BE2C (cell line): Measurements from ENCODE around the gene CRKL.
"Not testable (repeated sequence)": the region's sequence is repeated elsewhere in the genome, so short reads cannot be mapped to it uniquely, and the experiment has no call there.

Experiments used
- DNase-seq: peaks from one replicate; pipeline ENCODE4 v3.0.0-alpha.2; 2020
- H3K27me3 ChIP-seq: fragments of 250-450 bp; sonication (Bioruptor Pico); 2 replicates; pipeline ENCODE4 v1.5.1; 2020; ENCODE audit warnings: mild to moderate bottlenecking
- H3K36me3 ChIP-seq: fragments of 250-450 bp; sonication (Bioruptor Pico); 2 replicates; pipeline ENCODE4 v1.5.1; 2020; ENCODE audit warnings: mild to moderate bottlenecking
- H3K4me1 ChIP-seq: fragments of 250-450 bp; sonication (Bioruptor Pico); 2 replicates; pipeline ENCODE4 v1.5.1; 2020
- H3K4me3 ChIP-seq: 2 replicates; pipeline ENCODE4 v1.5.1; 2011; ENCODE audit warnings: low read depth, low read length
- H3K9me3 ChIP-seq: fragments of 250-450 bp; sonication (Bioruptor Pico); 2 replicates; pipeline ENCODE4 v1.5.1; 2020
- TF ChIP-seq, protein P1 (sequence below): IDR thresholded peaks from 2 replicates; pipeline ENCODE4 v1.5.1; 2012; ENCODE audit warnings: mild to moderate bottlenecking, low read depth, low read length

CRKL gene

DNA sequence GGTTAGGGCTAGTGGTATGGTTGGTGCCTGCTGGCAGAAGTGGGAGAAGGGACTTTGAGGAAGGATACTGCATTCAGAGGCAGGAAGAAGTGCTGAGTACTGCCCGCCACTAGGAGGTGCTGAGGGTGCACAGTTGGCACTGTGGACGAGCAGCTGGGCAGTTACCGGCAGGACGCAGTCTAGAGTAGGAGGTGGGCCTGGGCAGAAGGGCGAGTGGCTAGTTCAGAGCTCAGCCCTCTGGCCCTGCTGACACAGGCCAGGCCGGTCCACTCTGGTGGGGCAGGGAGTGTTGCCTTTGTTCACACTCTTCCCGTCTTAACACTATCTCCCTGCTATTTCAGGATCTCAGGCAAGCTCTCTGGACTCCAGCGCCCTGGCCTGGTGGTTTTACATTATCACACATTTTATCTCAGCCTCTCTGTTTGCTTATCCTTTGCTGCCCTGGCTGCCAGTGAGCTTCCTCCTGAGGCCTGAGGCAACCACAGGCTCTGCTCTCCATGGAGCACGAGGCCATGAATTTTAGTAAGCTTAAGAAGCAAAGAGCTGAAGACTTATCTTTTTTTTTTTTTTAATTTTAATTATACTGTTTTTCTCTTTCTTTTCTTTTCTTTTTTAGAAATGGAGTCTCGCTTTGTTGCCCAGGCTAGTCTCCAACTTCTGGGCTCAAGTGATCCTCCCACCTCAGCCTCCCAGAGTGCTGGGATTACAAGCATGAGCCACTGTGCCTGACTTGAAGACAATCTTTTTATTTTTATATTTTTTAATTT is 31.5 kb upstream of the CRKL start:
- H3K27me3 ChIP-seq, result no peaks in the 10 kb centered on the region
- H3K36me3 ChIP-seq, result peaks cover 12% of the 10 kb centered on the region; the same call in 1 of the 2 replicates
- TF ChIP-seq, protein P1, sequence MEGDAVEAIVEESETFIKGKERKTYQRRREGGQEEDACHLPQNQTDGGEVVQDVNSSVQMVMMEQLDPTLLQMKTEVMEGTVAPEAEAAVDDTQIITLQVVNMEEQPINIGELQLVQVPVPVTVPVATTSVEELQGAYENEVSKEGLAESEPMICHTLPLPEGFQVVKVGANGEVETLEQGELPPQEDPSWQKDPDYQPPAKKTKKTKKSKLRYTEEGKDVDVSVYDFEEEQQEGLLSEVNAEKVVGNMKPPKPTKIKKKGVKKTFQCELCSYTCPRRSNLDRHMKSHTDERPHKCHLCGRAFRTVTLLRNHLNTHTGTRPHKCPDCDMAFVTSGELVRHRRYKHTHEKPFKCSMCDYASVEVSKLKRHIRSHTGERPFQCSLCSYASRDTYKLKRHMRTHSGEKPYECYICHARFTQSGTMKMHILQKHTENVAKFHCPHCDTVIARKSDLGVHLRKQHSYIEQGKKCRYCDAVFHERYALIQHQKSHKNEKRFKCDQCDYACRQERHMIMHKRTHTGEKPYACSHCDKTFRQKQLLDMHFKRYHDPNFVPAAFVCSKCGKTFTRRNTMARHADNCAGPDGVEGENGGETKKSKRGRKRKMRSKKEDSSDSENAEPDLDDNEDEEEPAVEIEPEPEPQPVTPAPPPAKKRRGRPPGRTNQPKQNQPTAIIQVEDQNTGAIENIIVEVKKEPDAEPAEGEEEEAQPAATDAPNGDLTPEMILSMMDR, result peak; percentile 98
- H3K4me1 ChIP-seq, result peaks cover 25% of the 10 kb centered on the region
- peak overlapping the region; percentile 11; the same call in 1 of the 2 replicates for H3K4me3 ChIP-seq
- H3K9me3 ChIP-seq, result no peaks in the 10 kb centered on the region
- DNase-seq, result peak; percentile 91

DNA sequence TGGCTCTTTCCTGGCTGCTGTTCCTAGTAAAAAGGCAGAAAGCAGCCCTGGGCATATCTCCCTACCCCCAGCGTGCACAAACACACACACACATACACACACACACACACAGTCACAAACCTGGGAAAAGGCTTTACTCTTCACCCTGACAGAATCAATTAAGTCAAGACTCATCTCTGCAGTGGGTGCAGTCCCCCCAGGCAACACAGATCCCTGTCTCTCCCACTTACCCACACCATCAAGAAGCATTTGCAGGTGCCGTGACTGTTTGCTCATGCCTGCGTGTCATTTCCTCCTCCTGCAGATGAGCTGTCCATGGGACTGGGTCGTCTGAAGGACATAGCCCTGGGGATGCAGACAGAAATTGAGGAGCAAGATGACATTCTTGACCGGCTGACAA is 29.8 kb upstream of the CRKL start:
- no peaks in the 10 kb centered on the region for H3K9me3 ChIP-seq
- DNase-seq, result peak; percentile 80
- peaks cover 25% of the 10 kb centered on the region for H3K4me1 ChIP-seq
- H3K36me3 ChIP-seq, result peaks cover 5% of the 10 kb centered on the region; the same call in 1 of the 2 replicates
- no peak overlapping the region for H3K4me3 ChIP-seq
- TF ChIP-seq, protein P1, result no peak
- H3K27me3 ChIP-seq, result no peaks in the 10 kb centered on the region

DNA sequence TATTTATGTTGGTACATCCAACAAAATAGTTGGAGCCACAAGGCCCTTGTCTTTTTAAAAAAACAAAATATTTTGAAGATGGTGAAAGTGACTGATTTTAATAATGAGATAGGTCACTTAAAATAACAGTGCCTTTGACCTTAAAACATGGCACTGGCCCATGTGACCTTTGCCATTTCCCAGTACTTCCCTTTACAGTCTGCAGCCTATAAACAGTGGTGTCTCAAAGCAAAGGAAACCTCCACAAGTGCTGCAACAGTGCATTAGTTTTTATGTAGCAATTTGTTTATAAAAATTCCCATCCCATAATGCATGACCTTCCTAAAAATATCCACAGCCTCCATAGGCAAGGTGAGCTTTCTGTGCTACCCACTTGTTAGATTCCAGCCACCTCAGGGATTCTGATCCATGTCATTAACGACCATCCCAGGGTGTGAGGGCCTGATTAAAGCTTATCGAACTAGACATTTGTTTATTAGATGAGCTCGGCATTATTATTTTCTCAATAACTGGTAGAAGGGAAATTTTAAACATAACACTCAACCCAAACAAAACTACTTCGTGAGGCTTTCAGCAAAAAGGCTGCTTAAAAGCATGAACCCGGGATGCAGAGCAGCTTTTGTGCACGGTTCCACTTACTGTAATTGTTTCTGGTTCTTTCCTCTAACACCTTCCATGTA is 28.0 kb upstream of the CRKL start:
- H3K36me3 ChIP-seq, result 0 out of 2 replicates have a peak, but pooled peaks cover 5% of the 10 kb centered on the region
- no peak for DNase-seq
- no peaks in the 10 kb centered on the region for H3K9me3 ChIP-seq
- H3K27me3 ChIP-seq, result no peaks in the 10 kb centered on the region
- TF ChIP-seq, protein P1, result no peak
- no peak overlapping the region for H3K4me3 ChIP-seq
- H3K4me1 ChIP-seq, result peaks cover 25% of the 10 kb centered on the region

DNA sequence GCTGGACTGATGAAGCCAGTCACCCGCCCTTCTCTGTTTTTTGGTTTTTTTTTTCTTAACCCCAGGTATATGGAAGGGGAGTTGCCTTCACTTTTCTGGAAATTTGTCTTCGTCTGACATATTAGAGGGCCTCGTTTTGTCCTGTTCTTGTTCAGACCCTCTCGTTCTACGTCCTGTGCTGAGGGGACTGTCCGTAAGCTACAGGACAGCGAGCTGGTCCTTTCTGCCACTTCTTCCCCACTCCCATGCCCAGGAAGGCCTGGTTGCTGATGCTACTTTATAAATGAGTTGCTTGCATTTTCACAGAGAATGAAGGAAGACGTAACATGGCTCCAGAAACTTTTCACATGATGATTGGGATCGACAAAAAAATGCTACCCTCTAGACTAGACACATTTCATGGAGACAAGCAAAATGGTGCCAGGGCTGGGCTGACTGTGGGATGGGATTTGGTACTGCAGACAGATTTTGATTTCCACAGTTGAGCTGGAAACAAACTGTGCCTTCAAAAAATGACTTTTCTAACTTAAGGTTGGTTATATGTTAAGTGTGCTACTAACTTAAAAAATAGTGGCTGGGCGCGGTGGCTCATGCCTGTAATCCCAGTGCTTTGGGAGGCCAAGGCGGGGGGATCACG is 27.2 kb upstream of the CRKL start:
- no peak for DNase-seq
- Histone ChIP-seq H3K27me3 (no peaks in the 10 kb centered on the region), H3K4me1 (peaks cover 25% of the 10 kb centered on the region), H3K9me3 (no peaks in the 10 kb centered on the region), H3K36me3 (0 out of 2 replicates have a peak, but pooled peaks cover 5% of the 10 kb centered on the region), H3K4me3 (no peak overlapping the region)
- TF ChIP-seq, protein P1, result no peak

DNA sequence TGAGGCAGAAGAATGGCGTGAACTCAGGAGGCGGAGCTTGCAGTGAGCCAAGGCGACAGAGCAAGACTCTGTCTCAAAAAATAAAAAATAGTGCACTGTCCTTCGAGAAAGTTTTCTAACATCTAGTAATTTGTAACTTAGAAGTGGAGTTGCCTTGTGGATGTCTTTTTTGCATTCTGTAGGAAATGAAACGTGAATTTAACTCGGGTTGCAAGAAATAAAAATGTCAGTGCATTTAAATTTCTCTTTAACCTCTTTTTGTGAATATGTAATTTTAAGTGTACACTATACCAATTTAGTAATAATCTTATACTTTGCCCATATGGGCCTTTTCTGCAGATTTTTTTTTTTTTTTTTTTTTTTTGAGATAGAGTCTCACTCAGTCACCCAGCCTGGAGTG is 26.2 kb upstream of the CRKL start:
- Histone ChIP-seq H3K27me3 (no peaks in the 10 kb centered on the region), H3K36me3 (0 out of 2 replicates have a peak, but pooled peaks cover 5% of the 10 kb centered on the region), H3K9me3 (no peaks in the 10 kb centered on the region), H3K4me3 (no peak overlapping the region), H3K4me1 (peaks cover 25% of the 10 kb centered on the region)
- DNase-seq, result no peak
- TF ChIP-seq, protein P1, result no peak

DNA sequence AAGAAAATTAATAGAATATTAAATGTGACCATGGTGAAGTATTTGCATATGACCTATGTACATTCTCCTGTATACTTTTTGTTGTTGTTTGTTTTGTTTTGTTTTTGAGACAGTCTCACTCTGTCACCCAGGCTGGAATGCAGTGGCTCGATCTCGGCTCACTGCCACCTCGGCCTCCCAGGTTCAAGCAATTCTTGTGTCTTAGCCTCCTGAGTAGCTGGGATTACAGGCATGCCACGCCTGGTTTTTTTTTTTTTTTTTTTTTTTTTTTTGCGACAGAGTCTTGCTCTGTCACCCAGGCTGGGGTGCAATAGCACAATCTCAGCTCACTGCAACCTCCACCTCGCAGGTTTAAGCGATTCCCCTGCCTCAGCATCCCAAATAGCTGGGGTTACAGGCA is 19.5 kb upstream of the CRKL start:
- DNase-seq, H3K27me3 ChIP-seq, H3K9me3 ChIP-seq: not testable (repeated sequence)

More for the DNA sequence above, 19.5 kb upstream of the CRKL start:
- not testable (repeated sequence) for H3K4me3 ChIP-seq, H3K4me1 ChIP-seq, H3K36me3 ChIP-seq
